GM12878 (cell line): ENCODE results near the gene SIKE1. TPM values are rescaled to one million over a fixed set of nuclear protein-coding genes. Genes with fewer than 3 reads are reported as not detected.
A peak's percentile ranks its signal among the peaks of the same experiment; 100 is the strongest.

Source experiments
- ATAC-seq: fragments of 200-7000 bp; cut with Tn5 transposase; 3 replicates; pipeline ENCODE4 v1.9.1; 2020; ENCODE audit warnings: mild to moderate bottlenecking, moderate library complexity
- BruUV-seq: library from RNA; stranded (reverse); fragments of 400-500 nt; replicated peaks from 2 replicates; lab custom pipeline; 2021; lab: Mats Ljungman, UMichigan
- CTCF ChIA-PET: fragments of 300-600 bp; sonication (Branson Sonifier 250); formaldehyde crosslinking; extraction: SDS; loops from one replicate; lab custom pipeline; 2021; ENCODE audit warnings: inconsistent platforms; lab: Yijun Ruan, JAX
- POLR2A ChIA-PET: fragments of 350-600 bp; formaldehyde crosslinking; extraction: SDS; loops from one replicate; lab custom pipeline; 2021; ENCODE audit warnings: inconsistent platforms; lab: Charles Lee
- RAD21 ChIA-PET: fragments of 300-600 bp; sonication (Branson Sonifier 250); formaldehyde crosslinking; loops from one replicate; lab custom pipeline; 2023; ENCODE audit warnings: antibody characterized with exemption; ENCODE audit not compliant: unreplicated experiment; lab: Charles Lee
- SMC1A ChIA-PET: fragments of 300-600 bp; sonication (Branson Sonifier 250); formaldehyde crosslinking; loops from one replicate; lab custom pipeline; 2023; ENCODE audit not compliant: unreplicated experiment, uncharacterized antibody; lab: Charles Lee
- DNase-seq: peaks from one replicate; pipeline ENCODE4 v3.0.0-alpha.2; 2011; ENCODE audit warnings: low read depth, low spot score
- FAIRE-seq: peaks from 3 replicates; lab custom pipeline; 2011; peaks lifted over from hg19 to GRCh38; lab: Jason Lieb, UNC
- H2AFZ ChIP-seq: 2 replicates; pipeline ENCODE4 v1.6.0; 2011; ENCODE audit warnings: low read depth, low read length, control low read depth; ENCODE audit not compliant: control insufficient read depth
- H3K27ac ChIP-seq: 2 replicates; pipeline ENCODE4 v1.5.1; 2011; ENCODE audit warnings: control low read depth; ENCODE audit not compliant: control insufficient read depth, insufficient read depth
- H3K27me3 ChIP-seq, 2 experiments: replicated peaks in 1 of 2; 2 replicates each; pipeline versions ENCODE4 v1.6.0 to v1.6.1; 2011; ENCODE audit warnings: low read length in 1 of 2; ENCODE audit not compliant: control insufficient read depth in 2 of 2, insufficient read depth in 2 of 2
- H3K36me3 ChIP-seq, 2 experiments: 2 replicates each; pipeline ENCODE4 v1.5.1; 2011; ENCODE audit warnings: low read length in 1 of 2; ENCODE audit not compliant: control insufficient read depth in 2 of 2, insufficient read depth in 2 of 2
- H3K4me1 ChIP-seq: 2 replicates; pipeline ENCODE4 v1.6.1; 2011; ENCODE audit warnings: mild to moderate bottlenecking, low read length, moderate library complexity, mixed read lengths; ENCODE audit not compliant: control insufficient read depth, insufficient read depth
- H3K4me2 ChIP-seq: 2 replicates; pipeline ENCODE4 v1.6.0; 2011; ENCODE audit warnings: control low read depth; ENCODE audit not compliant: control insufficient read depth, insufficient read depth
- H3K4me3 ChIP-seq: fragments of 200-600 bp; sonication (generic); 2 replicates; pipeline ENCODE4 v1.5.1; 2016
- H3K79me2 ChIP-seq: 2 replicates; pipeline ENCODE4 v1.6.0; 2011; ENCODE audit warnings: low read length; ENCODE audit not compliant: control insufficient read depth, insufficient read depth
- H3K9ac ChIP-seq: 2 replicates; pipeline ENCODE4 v1.8.0; 2011; ENCODE audit warnings: low read length, control low read depth, mixed read lengths; ENCODE audit not compliant: control insufficient read depth, insufficient read depth
- H3K9me3 ChIP-seq: replicated peaks from 3 replicates; pipeline ENCODE4 v1.5.1; 2011; ENCODE audit warnings: mild to moderate bottlenecking, low read length; ENCODE audit not compliant: control insufficient read depth, insufficient read depth
- H4K20me1 ChIP-seq: 2 replicates; pipeline ENCODE4 v1.6.0; 2011; ENCODE audit not compliant: control insufficient read depth, insufficient read depth
- BCL11A ChIP-seq: IDR thresholded peaks from 2 replicates; pipeline ENCODE4 v1.6.1; 2011; ENCODE audit warnings: low read depth, low read length
- BRCA1 ChIP-seq: IDR thresholded peaks from 2 replicates; pipeline ENCODE4 v1.6.1; 2011; ENCODE audit warnings: low read depth, low read length, improper control_type of control experiment
- MTA2 ChIP-seq: fragments of 450-650 bp; IDR thresholded peaks from 2 replicates; pipeline ENCODE4 v1.6.1; 2016; ENCODE audit warnings: low read depth, mild to moderate bottlenecking, moderate library complexity
- NR2F1 ChIP-seq: fragments of 450-650 bp; conservative IDR thresholded peaks from 2 replicates; pipeline ENCODE4 v1.6.1; 2017; ENCODE audit warnings: mild to moderate bottlenecking
- WGBS: methylation state at CpG from one replicate; pipeline ENCODE4 v1.1.6; 2016; ENCODE audit warnings: low lambda C conversion rate; ENCODE audit not compliant: insufficient replicate concordance, insufficient coverage; ENCODE audit errors: missing lambda C conversion rate; 5-methylcytosine and 5-hydroxymethylcytosine counted together
- in situ Hi-C: fragments of 300-500 bp; cut with MboI; formaldehyde crosslinking; loops from 9 replicates; pipeline ENCODE4 v1.14.3; 2018; ENCODE audit warnings: mixed read lengths
- intact Hi-C: fragments of 100-400 bp; cut with micrococcal nuclease; formaldehyde crosslinking; loops from one replicate; pipeline ENCODE4 v1.14.2; 2022; ENCODE audit not compliant: unreplicated experiment
- polyA plus RNA-seq, 11 experiments: library from polyadenylated mRNA; depleted of rRNA in 4 of 11; unstranded in 6 of 11; stranded (reverse) in 5 of 11; fragments of >200 nt; fragmentation: Nextera tagmentation in 4 of 11; fragmentation: Illumina TruSeq in 1 of 11; extraction: Ambion mirVana in 4 of 11; extraction: Trizol in 1 of 11; gene quantifications; 1 replicate in 1 of 11; 2 replicates in 10 of 11; pipeline versions ENCODE4 v1.2.1 to v1.2.3, GENCODE V29; 2011 to 2016; ENCODE audit warnings: inconsistent platforms in 2 of 11, missing spikeins in 2 of 11, low read depth in 1 of 11
- total RNA-seq, 4 experiments: library from RNA; depleted of rRNA in 3 of 4; stranded (reverse); fragments of >200 nt in 3 of 4; fragmentation: Illumina TruSeq in 1 of 4; extraction: Trizol in 1 of 4; gene quantifications; 2 replicates each; pipeline versions ENCODE4 v1.2.1 to v1.2.3, GENCODE V29; 2013 to 2021
- TF ChIP-seq, protein P1 (sequence below): IDR thresholded peaks from 2 replicates; pipeline ENCODE4 v1.6.1; 2012; ENCODE audit warnings: low read depth, low read length, improper control_type of control experiment
- TF ChIP-seq, protein P2 (sequence below): fragments of 450-650 bp; IDR thresholded peaks from 2 replicates; pipeline ENCODE4 v1.6.1; 2018; ENCODE audit warnings: borderline replicate concordance, mild to moderate bottlenecking; ENCODE audit not compliant: partially characterized antibody
- TF ChIP-seq, protein P3 (sequence below): fragments of 450-650 bp; IDR thresholded peaks from 2 replicates; pipeline ENCODE4 v1.6.1; 2017; ENCODE audit warnings: antibody characterized with exemption, mild to moderate bottlenecking, moderate library complexity

SIKE1 gene
- total and polyA plus RNA-seq, 10 of the 15 experiments (the other 5 are each of a cell fraction or from before 2014, with no cell fraction given): 10.4 to 67.0 (median 45.5) TPM

DNA sequence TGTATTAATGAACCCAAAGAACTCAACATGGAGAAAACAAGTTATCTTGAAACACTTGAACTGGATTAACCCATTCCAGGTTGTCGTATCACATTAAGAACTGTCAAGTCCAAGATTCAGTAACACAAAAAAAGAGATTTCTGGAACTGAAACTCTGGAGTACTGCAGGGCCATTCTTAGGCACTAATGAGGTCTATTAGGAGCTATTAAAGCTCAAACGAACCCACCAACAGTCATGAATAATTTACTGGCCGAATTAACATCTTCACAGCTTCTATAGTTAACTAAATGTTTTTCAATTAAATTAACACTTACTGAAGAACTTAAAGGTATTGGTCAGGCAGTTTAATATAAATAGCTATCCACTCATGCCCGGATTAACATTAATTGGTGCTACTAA is 27.3 kb downstream of the SIKE1 start:
- POLR2A ChIA-PET: no interaction called here
- TF ChIP-seq, protein P1, sequence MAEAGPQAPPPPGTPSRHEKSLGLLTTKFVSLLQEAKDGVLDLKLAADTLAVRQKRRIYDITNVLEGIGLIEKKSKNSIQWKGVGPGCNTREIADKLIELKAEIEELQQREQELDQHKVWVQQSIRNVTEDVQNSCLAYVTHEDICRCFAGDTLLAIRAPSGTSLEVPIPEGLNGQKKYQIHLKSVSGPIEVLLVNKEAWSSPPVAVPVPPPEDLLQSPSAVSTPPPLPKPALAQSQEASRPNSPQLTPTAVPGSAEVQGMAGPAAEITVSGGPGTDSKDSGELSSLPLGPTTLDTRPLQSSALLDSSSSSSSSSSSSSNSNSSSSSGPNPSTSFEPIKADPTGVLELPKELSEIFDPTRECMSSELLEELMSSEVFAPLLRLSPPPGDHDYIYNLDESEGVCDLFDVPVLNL: no peak
- TF ChIP-seq MTA2: 0 out of 2 replicates have a peak, but pooled peaks have one; percentile 11
- no peak for TF ChIP-seq BCL11A
- Histone ChIP-seq H3K4me3 (peak overlapping the region; percentile 27; the same call in 1 of the 2 replicates), H4K20me1 (peaks cover 12% of the 10 kb centered on the region), H3K9ac (0 out of 2 replicates have a peak overlapping the region, but pooled peaks have one; percentile 12), H2AFZ (no peak overlapping the region), H3K36me3 (peaks cover 0 to 8% of the 10 kb centered on the region in 2 experiments; a peak in 3 of 4 replicates), H3K4me1 (peaks cover 26% of the 10 kb centered on the region), H3K27me3 (no peaks in the 10 kb centered on the region), H3K79me2 (peaks cover 96% of the 10 kb centered on the region), H3K27ac (no peak overlapping the region), H3K4me2 (peak overlapping the region; percentile 89), H3K9me3 (no peaks in the 10 kb centered on the region)
- WGBS: 53% methylated on average over 4 of the region's 4 CpGs
- RAD21 ChIA-PET: no interaction called here
- BruUV-seq: no TSS peak
- FAIRE-seq: no peak
- SMC1A ChIA-PET: interaction anchor here (0.9 to 1.0 kb wide), 2 partner anchors 8 to 13 kb away, joined by 3 read pairs; no protein-coding TSS in a partner anchor
- in situ Hi-C loops: no loop called here
- DNase-seq: no peak
- no peak for ATAC-seq
- CTCF ChIA-PET: interaction anchor here (0.7 to 1.1 kb wide), 2 partner anchors 9 to 27 kb away, joined by 3 to 4 read pairs; partner anchors contain the start of gene SIKE1
- intact Hi-C loops: no loop called here

DNA sequence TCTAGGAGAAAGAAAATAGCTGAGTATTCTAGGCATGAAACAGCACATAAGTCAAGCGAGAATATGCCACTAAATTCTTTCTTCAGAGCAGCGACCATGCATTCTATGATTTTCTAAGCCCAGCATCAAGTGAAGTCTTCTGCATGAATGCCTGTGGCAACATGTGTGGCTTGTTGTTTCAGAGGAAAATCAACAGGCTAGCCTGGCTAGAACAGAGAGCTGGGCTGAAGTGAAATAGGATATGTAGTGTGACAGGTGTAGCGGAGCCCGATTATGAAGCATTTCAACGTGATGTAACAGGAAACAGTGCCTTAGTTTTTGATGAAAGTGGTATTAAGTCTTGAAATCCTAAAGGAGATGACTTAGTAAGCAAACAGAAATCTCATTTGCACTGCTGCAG is 29.7 kb downstream of the SIKE1 start:
- SMC1A ChIA-PET: interaction anchor here (0.9 to 1.3 kb wide), 5 partner anchors 10 to 239 kb away, joined by 3 to 7 read pairs (median 4); partner anchors contain the start of gene NRAS
- Histone ChIP-seq H3K4me1 (peaks cover 26% of the 10 kb centered on the region), H3K27ac (no peak overlapping the region), H3K27me3 (no peaks in the 10 kb centered on the region), H3K9ac (no peak overlapping the region), H3K4me3 (no peak overlapping the region), H3K36me3 (peaks cover 0 to 8% of the 10 kb centered on the region in 2 experiments; a peak in 3 of 4 replicates), H2AFZ (no peak overlapping the region), H4K20me1 (peaks cover 12% of the 10 kb centered on the region), H3K79me2 (peaks cover 100% of the 10 kb centered on the region), H3K9me3 (no peaks in the 10 kb centered on the region), H3K4me2 (peak overlapping the region; percentile 2; the same call in 1 of the 2 replicates)
- FAIRE-seq: no peak
- DNase-seq: no peak
- CTCF ChIA-PET: interaction anchor here (1.0 to 2.9 kb wide), 4 partner anchors 9 to 35 kb away, joined by 3 to 14 read pairs (median 4); partner anchors contain the start of gene NRAS
- no peak for ATAC-seq
- RAD21 ChIA-PET: interaction anchor here (0.6 kb wide), 1 partner anchor 85 kb away, joined by 4 read pairs; no protein-coding TSS in a partner anchor
- intact Hi-C loops (no loop called here), in situ Hi-C loops (no loop called here)
- POLR2A ChIA-PET: interaction anchor here (1.4 kb wide), 1 partner anchor 34 kb away, joined by 4 read pairs; the partner anchor contains the start of gene NRAS
- 16% methylated on average over 5 of the region's 5 CpGs for WGBS
- BruUV-seq: no TSS peak
- no peak for TF ChIP-seq BRCA1
- TF ChIP-seq, protein P2, sequence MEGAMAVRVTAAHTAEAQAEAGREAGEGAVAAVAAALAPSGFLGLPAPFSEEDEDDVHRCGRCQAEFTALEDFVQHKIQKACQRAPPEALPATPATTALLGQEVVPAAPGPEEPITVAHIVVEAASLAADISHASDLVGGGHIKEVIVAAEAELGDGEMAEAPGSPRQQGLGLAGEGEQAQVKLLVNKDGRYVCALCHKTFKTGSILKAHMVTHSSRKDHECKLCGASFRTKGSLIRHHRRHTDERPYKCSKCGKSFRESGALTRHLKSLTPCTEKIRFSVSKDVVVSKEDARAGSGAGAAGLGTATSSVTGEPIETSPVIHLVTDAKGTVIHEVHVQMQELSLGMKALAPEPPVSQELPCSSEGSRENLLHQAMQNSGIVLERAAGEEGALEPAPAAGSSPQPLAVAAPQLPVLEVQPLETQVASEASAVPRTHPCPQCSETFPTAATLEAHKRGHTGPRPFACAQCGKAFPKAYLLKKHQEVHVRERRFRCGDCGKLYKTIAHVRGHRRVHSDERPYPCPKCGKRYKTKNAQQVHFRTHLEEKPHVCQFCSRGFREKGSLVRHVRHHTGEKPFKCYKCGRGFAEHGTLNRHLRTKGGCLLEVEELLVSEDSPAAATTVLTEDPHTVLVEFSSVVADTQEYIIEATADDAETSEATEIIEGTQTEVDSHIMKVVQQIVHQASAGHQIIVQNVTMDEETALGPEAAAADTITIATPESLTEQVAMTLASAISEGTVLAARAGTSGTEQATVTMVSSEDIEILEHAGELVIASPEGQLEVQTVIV: no peak
- no peak for TF ChIP-seq NR2F1
- TF ChIP-seq, protein P3, sequence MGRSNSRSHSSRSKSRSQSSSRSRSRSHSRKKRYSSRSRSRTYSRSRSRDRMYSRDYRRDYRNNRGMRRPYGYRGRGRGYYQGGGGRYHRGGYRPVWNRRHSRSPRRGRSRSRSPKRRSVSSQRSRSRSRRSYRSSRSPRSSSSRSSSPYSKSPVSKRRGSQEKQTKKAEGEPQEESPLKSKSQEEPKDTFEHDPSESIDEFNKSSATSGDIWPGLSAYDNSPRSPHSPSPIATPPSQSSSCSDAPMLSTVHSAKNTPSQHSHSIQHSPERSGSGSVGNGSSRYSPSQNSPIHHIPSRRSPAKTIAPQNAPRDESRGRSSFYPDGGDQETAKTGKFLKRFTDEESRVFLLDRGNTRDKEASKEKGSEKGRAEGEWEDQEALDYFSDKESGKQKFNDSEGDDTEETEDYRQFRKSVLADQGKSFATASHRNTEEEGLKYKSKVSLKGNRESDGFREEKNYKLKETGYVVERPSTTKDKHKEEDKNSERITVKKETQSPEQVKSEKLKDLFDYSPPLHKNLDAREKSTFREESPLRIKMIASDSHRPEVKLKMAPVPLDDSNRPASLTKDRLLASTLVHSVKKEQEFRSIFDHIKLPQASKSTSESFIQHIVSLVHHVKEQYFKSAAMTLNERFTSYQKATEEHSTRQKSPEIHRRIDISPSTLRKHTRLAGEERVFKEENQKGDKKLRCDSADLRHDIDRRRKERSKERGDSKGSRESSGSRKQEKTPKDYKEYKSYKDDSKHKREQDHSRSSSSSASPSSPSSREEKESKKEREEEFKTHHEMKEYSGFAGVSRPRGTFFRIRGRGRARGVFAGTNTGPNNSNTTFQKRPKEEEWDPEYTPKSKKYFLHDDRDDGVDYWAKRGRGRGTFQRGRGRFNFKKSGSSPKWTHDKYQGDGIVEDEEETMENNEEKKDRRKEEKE: no peak
